Measurements from ENCODE around the gene RBMS3.

RBMS3 gene

GRCh38 chr3:29345516-29346300 lies 64.8 kb downstream of the RBMS3 start:
- DNase-seq = no peak

GRCh38 chr3:29346828-29347227 lies 66.0 kb downstream of the RBMS3 start:
- DNase-seq = no peak

DNA sequence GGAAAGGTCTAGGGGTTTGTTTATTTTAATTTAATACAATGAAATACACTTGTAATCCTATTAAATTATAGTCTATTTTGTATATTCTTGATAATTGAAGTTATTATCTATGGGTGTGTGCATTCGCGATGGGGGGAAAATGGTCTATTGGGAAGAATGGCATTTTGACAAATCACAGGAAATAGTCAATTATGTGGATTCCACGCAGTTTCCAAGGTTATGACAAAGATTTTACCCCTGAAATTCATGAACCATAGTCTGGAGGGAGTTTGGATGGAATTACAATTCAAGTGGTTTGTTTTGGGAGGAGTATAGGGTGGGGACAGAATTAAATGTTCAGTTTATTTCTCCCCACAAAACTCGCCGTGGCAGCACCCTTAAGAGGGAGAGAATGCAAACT lies 66.5 kb downstream of the RBMS3 start:
- DNase-seq = no peak

- DNase-seq = no peak
Measured at GRCh38 chr3:29348316-29348715, 67.4 kb downstream of the RBMS3 start.

DNA sequence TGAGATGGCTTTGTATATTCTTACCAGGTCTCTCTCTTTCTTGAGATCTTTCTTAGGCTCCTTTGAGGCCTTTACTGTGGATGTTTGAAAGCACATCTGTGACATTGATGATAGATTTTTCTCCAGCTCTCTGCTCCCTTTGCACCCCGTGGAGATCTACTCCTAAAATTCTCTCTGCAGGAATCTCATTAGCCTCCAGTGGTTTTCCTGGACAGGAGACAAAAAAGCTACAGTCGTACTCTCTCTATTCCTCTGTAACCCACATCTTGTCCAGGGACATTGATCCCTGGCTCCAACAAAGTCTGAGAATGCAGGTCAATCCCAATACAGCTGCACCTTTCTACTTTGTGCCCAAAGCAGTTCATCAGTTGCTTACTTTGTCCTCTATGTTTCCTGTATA lies 68.2 kb downstream of the RBMS3 start:
- DNase-seq = no peak

DNA sequence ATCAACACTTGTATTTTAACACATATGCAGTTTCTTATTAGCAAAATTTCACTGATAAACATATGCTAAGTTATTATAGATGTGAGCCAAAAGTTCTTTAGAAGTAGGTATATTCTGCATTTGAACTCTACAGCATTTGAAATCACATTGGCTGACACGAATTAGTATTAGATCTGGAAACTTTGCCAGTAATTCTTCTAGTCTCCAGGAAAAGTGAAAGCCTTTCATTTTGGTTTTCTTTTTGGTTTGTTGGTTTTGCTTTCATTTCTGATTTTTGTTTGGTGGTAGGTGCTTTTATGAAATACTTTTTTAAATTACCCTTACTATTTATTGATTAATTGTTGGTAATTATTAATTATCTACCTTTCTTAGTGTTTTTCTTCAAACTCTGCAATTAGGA lies 72.9 kb downstream of the RBMS3 start:
- no peak for DNase-seq

- no peak for DNase-seq
Measured at GRCh38 chr3:29354894-29355293, 74.0 kb downstream of the RBMS3 start.

DNA sequence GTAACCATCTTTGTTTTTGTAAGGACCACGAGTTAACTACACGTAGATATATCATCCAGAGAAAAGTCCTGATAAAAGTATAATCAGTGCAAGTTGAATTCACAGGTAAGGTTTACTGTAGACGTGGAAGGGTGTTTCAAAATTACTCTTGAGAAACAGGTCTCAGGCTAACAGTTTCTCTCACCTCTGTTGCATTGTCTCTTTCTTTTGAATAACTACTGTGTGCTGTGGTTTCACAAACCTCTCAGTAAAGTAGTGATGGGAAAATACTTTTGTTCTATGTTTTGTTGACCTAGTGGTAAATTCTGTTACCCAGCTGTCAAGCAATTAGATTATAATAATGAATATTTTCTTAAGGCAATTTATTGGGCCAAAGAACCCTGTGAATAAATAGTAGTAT lies 75.2 kb downstream of the RBMS3 start:
- no peak for DNase-seq

GRCh38 chr3:29360289-29360688 lies 79.4 kb downstream of the RBMS3 start:
- peak; percentile 76 for DNase-seq

DNA sequence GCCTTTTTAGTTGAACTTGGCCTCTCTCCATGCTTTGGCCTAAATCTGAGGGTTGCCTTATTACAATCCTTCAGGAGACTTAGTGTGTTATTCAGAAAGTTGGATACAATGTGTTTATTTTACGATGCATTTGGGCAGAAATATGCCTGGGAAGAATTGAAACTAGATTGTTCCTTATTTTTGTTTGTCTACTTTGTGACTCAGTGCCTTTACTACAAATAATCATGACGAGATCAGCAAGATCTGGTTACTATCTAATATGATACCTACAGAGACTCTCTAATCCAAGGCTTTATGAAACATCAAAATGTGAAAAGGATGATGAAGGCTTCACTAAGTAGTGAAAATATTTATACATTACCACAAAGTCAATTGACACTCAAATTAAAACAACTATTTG lies 82.2 kb downstream of the RBMS3 start:
- no peak for DNase-seq

- no peak for DNase-seq
Measured at GRCh38 chr3:29370021-29370420, 89.2 kb downstream of the RBMS3 start.

GRCh38 chr3:29370476-29371420 lies 89.9 kb downstream of the RBMS3 start:
- DNase-seq = no peak

DNA sequence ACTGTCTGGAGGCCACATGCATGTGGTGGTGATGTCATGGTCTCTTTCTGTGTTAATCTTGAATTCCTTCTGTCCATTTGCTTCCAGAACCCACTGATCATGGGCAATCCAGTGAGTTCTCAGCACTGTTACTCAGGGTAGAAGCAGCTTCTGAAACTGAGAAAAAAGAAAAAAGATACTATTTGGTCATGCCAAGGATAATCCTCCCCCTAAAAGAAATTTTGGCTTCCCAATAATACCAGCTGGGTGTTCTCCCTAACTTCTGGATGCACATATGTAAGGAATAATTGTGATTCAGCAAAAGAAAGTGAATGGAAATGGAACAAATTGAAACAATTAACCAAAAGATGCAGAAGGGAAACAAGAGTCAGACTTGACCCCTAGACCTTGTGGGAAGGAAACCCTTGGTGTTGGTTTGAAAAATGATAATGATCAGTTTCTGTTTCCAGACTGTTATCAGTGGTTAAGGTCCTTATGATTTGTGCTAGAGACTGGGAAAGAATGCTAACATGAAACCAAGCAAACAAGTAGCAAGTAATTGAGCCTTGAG lies 92.3 kb downstream of the RBMS3 start:
- no peak for DNase-seq

- no peak for DNase-seq
Measured at GRCh38 chr3:29374226-29374625, 93.4 kb downstream of the RBMS3 start.

DNA sequence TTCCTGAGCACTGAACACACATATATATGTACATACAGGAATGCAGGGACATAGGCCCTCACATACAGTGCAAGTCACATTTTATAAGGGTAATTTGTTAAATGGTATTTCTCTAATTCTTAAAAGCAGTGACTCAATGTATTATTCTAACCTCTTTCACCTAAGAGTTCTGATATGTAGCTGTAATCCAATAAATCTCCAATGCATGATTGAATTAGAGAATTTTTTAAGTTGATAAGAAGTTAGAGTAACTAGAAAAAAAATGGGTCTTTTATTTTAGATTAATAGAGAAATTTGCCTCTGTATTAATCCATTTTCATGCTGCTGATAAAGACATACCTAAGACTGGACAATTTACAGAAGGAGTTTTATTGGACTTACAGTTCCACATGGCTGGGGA lies 98.2 kb downstream of the RBMS3 start:
- no peak for DNase-seq

DNA sequence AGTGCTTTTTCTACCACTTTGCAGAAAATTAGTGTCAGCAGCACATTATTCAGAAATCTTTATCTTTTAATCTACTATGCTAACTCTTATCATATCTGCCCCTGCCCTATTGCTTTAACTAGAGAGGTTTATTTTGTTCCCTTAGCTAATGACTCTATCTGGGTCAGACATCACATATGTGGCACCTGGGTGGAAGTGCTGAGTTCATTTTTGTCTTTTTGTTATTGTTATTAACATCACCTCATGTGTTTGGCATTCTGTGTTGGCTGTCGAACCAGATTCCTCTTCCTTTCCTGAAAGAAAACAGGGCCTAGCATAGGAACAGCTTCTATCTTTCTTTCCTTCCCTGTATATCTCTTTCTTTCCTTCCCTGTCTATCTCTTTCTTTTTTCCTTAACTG lies 100.7 kb downstream of the RBMS3 start:
- no peak for DNase-seq

DNA sequence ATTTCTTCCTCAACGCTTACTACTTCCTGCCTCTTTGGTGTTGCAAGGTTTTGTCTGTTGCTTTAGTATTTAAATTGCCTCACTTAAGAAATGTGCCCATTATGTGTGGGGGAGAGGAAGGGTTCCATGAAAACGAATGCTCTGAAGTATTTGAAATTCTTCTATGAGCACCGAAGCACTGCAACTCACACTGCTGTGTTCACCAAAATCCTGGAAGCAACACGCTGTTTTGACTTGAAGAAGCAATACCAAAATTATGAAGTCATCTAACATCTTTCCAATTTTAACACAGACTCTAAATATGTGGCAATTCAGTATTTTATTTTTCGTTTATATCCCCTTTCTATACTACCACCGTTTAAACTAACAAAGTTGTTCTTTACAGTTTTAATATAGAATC lies 101.5 kb downstream of the RBMS3 start:
- DNase-seq = no peak

DNA sequence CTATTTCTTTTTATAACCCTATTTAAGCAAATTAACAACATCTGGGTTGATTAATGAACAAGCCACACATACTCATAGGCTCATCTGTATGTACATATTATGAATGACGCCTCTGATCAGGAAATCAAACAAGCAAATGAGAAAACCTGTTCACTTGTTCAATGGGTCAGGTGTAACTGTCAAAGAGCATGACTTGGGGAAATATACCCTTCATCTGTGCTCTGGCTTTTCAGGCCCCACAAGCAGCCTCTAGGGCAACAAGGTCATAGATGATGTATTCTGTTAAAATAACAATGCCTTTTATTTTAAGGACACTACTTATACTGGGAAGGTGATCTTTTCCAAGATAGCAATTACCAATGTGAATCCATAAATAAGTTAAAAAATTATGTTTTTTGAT lies 102.0 kb downstream of the RBMS3 start:
- no peak for DNase-seq

DNA sequence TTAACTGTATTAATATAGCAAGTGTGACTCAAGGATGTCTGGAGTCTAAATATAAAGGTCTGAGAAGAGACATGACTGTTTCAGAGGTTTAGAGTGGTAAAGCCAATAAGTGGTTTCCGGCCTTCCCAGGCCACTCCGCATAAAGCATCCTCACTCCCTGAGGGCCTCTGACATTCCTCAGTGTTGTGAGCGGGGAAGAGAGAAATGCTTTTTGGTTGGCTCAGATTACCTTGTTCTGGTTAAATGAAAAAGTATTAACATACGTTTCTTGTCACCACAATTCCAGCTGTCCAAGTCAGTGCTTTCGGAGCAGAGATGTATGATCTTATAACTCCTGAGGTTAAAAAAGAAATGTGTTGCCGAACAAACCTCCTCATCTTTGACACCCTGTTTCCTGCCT lies 103.8 kb downstream of the RBMS3 start:
- no peak for DNase-seq

DNA sequence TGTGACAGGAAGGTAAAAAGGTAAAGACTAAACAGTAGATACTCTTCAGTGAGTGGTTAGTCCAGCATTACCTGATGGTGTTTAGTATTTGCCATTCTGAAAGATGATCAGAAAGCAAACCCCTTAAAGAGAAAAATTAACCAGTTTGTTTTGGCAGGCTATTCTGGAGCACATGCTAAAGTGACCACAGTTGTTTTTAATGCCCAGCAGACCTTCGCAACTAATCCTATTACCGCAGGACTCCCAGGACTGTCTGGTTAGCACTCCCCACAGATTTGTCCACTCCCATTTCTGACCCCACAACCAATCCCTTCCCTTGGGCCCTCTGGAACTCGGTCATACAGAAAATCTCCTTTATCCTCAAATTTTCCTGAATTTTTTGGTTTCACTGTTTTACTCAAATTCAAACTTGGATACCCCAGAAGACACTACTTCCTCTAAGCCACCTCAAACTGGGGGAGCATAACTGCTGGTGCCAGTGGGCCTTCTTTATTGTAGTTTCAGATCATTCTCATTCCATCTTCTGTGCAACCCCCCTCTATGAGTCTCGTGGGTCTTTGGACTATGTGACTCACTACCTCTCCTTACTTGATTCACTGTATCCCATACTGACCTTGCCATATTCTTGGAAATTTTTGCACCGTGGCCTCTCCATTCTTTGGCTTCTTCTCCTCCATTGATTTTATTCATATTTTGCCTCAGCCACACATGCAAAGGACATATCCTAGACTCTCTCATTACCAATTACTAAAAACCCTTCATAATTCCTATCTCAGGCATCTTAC lies 104.4 kb downstream of the RBMS3 start:
- no peak for DNase-seq

GRCh38 chr3:29389362-29389761 lies 108.5 kb downstream of the RBMS3 start:
- DNase-seq = no peak

GRCh38 chr3:29392625-29393388 lies 111.9 kb downstream of the RBMS3 start:
- DNase-seq = no peak
